H1 (cell line): Measurements from ENCODE around the gene NPFF. TPM values are rescaled to one million over a fixed set of nuclear protein-coding genes. Genes with fewer than 3 reads are reported as not detected.

Experiments
- CHD7 ChIP-seq: fragments of 300-600 bp; sonication (generic); IDR thresholded peaks from 2 replicates; pipeline ENCODE4 v1.7.1; 2012; ENCODE audit warnings: low read length, moderate library complexity, mild to moderate bottlenecking, inconsistent platforms; ENCODE audit not compliant: insufficient replicate concordance
- POLR2AphosphoS5 ChIP-seq: IDR thresholded peaks from 2 replicates; pipeline ENCODE4 v1.6.1; 2011; ENCODE audit warnings: low read depth, low read length
- TAF1 ChIP-seq: IDR thresholded peaks from 2 replicates; pipeline ENCODE4 v1.6.1; 2011; ENCODE audit warnings: mild to moderate bottlenecking, low read depth, low read length
- polyA plus RNA-seq, 7 experiments: library from polyadenylated mRNA; depleted of rRNA in 3 of 7; stranded (reverse) in 5 of 7; unstranded in 2 of 7; fragments of >200 nt in 5 of 7; fragments of 200-250 nt in 2 of 7; gene quantifications; 1 replicate in 5 of 7; 2 replicates in 1 of 7; 4 replicates in 1 of 7; pipeline versions ENCODE4 v1.2.1 to v1.2.3, GENCODE V29; 2011 to 2013; ENCODE audit warnings: missing spikeins in 2 of 7, mixed read lengths in 2 of 7
- total RNA-seq: library from RNA; stranded (reverse); fragmentation: NEBNext Ultra II Directional; extraction: Animal tissue kit (Norgen Biotek cat#: 25700); gene quantifications from 2 replicates; pipeline ENCODE4 v1.2.1, GENCODE V29; 2021

The NPFF gene
- total and polyA plus RNA-seq, 2 of the 8 experiments (the other 6 are each of a cell fraction or from before 2014, with no cell fraction given), result not detected

- TF ChIP-seq CHD7, result no peak
- peak; percentile 44; the same call in 1 of the 2 replicates for TF ChIP-seq POLR2AphosphoS5
- no peak for TF ChIP-seq TAF1
Observed at GRCh38 chr12:53506881-53507602, at the start of gene NPFF (continued).
